GM12878 (cell line): ENCODE data around the gene PHPT1.
"Not testable (repeated sequence)": the region's sequence is repeated elsewhere in the genome, so short reads cannot be mapped to it uniquely, and the experiment has no call there.

ENCODE experiments used
- CTCF ChIP-seq, 3 experiments: IDR thresholded peaks in 2 of 3; conservative IDR thresholded peaks in 1 of 3; 2 replicates each; pipeline ENCODE4 v1.5.1; 2011; ENCODE audit warnings: low read depth in 3 of 3, low read length in 3 of 3, mild to moderate bottlenecking in 3 of 3, control low read depth in 2 of 3, moderate library complexity in 2 of 3, inconsistent platforms in 1 of 3, mixed read lengths in 1 of 3; ENCODE audit not compliant: control insufficient read depth in 2 of 3, insufficient read depth in 1 of 3; ENCODE audit errors: extremely low read depth in 1 of 3
- JUND ChIP-seq: IDR thresholded peaks from 2 replicates; pipeline ENCODE4 v1.6.1; 2012; ENCODE audit warnings: low read depth, mild to moderate bottlenecking, low read length, improper control_type of control experiment, moderate library complexity
- SUZ12 ChIP-seq: fragments of 200-600 bp; sonication (generic); IDR thresholded peaks from one replicate; pipeline ENCODE4 v1.6.1; 2018; ENCODE audit warnings: antibody characterized with exemption, mild to moderate bottlenecking; ENCODE audit not compliant: unreplicated experiment

GRCh38 chr9:136843159-136843800 lies 5.9 kb upstream of the PHPT1 start:
- not testable (repeated sequence) for TF ChIP-seq CTCF (IDR thresholded peaks at IDR 0.05 in 2 of 3, conservative IDR thresholded peaks at IDR 0.05 in 1 of 3; ENCODE audit: control insufficient read depth in 2 of 3, extremely low read depth in 1 of 3, insufficient read depth in 1 of 3, low read depth in 3 of 3, low read length in 3 of 3); JUND; SUZ12
